Measurements from ENCODE around the gene TFB2M.

TFB2M gene

GRCh38 chr1:246512230-246512629 lies 53.8 kb downstream of the TFB2M start:
- TF ChIP-seq CTCF (IDR thresholded peaks at IDR 0.05; ENCODE audit: extremely low read depth, missing control alignments): no peak
- DNase-seq (ENCODE audit: low spot score): no peak

GRCh38 chr1:246511203-246511602 lies 54.9 kb downstream of the TFB2M start:
- TF ChIP-seq CTCF (IDR thresholded peaks at IDR 0.05; ENCODE audit: extremely low read depth, missing control alignments): no peak
- no peak for DNase-seq (ENCODE audit: low spot score)

GRCh38 chr1:246510147-246511030 lies 55.7 kb downstream of the TFB2M start:
- TF ChIP-seq CTCF (IDR thresholded peaks at IDR 0.05; ENCODE audit: extremely low read depth, missing control alignments): no peak
- no peak for DNase-seq (ENCODE audit: low spot score)

- no peak for TF ChIP-seq CTCF (IDR thresholded peaks at IDR 0.05; ENCODE audit: extremely low read depth, missing control alignments)
- no peak for DNase-seq (ENCODE audit: low spot score)
Measured at GRCh38 chr1:246508897-246509688, 57.0 kb downstream of the TFB2M start.

GRCh38 chr1:246506674-246507481 lies 59.2 kb downstream of the TFB2M start, which contains the start of gene SMYD3:
Gene SMYD3 (minus strand): TSS chr1:246507279.
- TF ChIP-seq CTCF (IDR thresholded peaks at IDR 0.05; ENCODE audit: extremely low read depth, missing control alignments): no peak

GRCh38 chr1:246506367-246506673 lies 59.7 kb downstream of the TFB2M start:
- no peak for TF ChIP-seq CTCF (IDR thresholded peaks at IDR 0.05; ENCODE audit: extremely low read depth, missing control alignments)
- peak; percentile 28 for DNase-seq (ENCODE audit: low spot score)

More at GRCh38 chr1:246506674-246507481, 59.2 kb downstream of the TFB2M start, which contains the start of gene SMYD3:
- peak; percentile 93 for DNase-seq (ENCODE audit: low spot score)
